Breast epithelium (tissue), 3 donors: ENCODE results near the gene DGCR8.

Source experiments
- CTCF ChIP-seq, 3 donors: fragments of 450-650 bp; IDR thresholded peaks; one replicate each; pipeline ENCODE4 v1.5.1; 2016 to 2017; ENCODE audit warnings: antibody characterized with exemption in 3 of 3, mild to moderate bottlenecking in 3 of 3, moderate library complexity in 3 of 3
- POLR2A ChIP-seq: fragments of 450-650 bp; IDR thresholded peaks from one replicate; pipeline ENCODE4 v1.6.1; 2016; ENCODE audit warnings: antibody characterized with exemption, mild to moderate bottlenecking, moderate library complexity
- POLR2AphosphoS5 ChIP-seq, 3 donors: sonication (generic); formaldehyde crosslinking; IDR thresholded peaks; one replicate each; pipeline ENCODE4 v1.6.1; 2017; ENCODE audit warnings: antibody characterized with exemption in 3 of 3

GRCh38 chr22:20117633-20118299 is 37.7 kb downstream of the DGCR8 start:
- TF ChIP-seq POLR2AphosphoS5 (IDR thresholded peaks at IDR 0.05) (no peak), POLR2A (no peak), CTCF (IDR thresholded peaks at IDR 0.05) (no peak)
